Left forelimb (tissue), 1 donor: Measurements from ENCODE around the gene ATP13A5.

Source experiments
- DNase-seq: peaks from one replicate; pipeline ENCODE4 v3.0.0-alpha.2; 2018; ENCODE audit warnings: low spot score

ATP13A5 gene, protein sequence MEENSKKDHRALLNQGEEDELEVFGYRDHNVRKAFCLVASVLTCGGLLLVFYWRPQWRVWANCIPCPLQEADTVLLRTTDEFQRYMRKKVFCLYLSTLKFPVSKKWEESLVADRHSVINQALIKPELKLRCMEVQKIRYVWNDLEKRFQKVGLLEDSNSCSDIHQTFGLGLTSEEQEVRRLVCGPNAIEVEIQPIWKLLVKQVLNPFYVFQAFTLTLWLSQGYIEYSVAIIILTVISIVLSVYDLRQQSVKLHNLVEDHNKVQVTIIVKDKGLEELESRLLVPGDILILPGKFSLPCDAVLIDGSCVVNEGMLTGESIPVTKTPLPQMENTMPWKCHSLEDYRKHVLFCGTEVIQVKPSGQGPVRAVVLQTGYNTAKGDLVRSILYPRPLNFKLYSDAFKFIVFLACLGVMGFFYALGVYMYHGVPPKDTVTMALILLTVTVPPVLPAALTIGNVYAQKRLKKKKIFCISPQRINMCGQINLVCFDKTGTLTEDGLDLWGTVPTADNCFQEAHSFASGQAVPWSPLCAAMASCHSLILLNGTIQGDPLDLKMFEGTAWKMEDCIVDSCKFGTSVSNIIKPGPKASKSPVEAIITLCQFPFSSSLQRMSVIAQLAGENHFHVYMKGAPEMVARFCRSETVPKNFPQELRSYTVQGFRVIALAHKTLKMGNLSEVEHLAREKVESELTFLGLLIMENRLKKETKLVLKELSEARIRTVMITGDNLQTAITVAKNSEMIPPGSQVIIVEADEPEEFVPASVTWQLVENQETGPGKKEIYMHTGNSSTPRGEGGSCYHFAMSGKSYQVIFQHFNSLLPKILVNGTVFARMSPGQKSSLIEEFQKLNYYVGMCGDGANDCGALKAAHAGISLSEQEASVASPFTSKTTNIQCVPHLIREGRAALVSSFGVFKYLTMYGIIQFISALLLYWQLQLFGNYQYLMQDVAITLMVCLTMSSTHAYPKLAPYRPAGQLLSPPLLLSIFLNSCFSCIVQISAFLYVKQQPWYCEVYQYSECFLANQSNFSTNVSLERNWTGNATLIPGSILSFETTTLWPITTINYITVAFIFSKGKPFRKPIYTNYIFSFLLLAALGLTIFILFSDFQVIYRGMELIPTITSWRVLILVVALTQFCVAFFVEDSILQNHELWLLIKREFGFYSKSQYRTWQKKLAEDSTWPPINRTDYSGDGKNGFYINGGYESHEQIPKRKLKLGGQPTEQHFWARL

DNA sequence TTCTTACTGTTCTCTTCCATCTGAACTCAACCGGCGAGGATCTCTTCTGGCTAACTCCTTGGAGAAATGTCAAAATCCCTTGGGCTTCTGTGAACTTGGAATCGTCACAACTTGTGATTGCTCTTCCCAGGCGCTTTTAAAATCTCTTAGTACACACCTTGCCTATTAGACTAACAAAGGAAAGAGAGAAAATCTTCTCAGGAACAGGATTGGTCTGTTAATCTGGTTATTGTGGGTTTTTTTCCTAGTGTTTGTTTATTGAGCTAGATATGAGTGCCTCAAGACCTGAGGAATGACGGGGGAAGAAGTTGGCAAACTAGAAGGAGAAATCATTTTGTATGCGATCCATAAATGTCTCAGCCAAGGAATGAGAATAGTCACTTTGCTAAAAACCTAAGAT, at the start of gene ATP13A5:
TSS of gene ATP13A5 (minus strand) at position 48 of the 400 bp plus-strand sequence. CDS start at position 20, 28 bp downstream.
- no peak for DNase-seq

DNA sequence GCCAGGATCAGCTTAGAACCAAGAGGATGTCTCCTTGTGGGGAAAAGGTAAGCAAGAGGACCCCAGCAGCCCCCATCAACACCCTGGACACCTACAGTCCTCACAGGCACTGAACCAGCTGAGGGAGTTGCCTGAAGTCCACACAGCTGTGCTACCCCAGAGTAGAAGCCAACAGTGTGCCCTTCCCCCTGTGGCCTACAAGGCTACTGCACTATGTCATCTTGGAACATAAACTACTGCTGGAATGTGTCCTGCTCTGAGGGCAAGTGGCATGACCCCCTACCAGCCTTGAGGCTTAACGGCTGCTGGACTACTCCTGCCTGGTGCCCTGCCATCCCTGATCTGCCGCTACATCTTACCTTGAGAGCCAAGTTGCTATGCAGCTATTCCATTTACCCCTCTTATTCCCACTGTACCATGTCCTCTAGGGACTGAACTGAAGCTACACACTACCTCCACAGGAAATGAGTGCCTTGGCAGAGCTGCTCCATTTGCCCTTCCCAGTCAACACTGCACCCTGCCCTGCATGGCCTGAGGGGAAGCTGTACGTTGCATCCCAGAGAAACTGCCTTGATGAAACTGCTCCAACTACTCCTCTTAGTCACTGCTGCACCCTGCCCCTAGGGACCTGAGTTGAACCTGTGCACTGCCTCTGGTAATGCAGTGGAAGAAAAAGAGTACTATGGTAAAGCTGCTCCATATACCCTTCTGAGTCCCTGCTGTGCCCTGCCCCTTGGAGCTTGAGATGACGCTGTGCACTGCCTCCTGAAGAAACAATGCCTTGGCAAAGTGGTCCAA, 40.2 kb upstream of the ATP13A5 start:
- no peak for DNase-seq

DNA sequence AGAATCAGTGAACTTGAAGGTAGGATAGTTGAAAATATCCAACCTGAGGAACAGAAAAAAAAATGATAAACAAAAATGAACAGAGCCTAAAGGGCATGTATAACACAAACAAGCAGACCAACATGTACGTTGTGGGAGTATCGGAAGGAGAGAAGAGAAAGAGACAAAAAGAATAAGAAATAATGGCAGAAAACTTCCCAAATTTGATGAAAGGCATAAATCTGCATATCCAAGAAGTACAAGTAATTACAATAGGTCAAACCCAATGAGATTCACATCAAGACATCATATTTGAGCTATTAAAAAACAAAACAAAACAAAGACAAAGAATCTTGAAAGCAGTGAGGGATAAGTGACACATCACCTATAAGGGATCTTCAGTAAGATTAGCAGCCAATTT, 38.1 kb upstream of the ATP13A5 start:
- DNase-seq, result no peak

DNA sequence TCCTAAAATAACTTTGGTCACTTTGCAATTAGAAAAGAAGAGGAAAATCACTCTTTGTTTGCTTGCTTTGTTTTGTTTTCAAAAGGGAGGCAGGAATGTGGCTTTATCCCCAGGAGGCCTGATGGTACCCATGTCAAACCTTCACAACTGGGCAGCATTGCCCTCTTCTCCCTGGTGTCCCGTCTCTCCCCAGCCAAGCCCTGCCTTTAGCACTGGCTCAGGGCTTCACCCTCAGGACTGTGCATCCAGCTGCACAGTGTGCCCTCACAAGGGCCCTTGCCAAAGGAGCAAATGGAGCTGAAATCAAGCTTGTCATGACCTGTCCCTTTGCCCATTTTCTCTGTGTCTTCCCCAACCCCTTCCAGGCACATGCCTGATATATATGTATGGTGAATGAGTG, 29.1 kb upstream of the ATP13A5 start:
- DNase-seq, result no peak

DNA sequence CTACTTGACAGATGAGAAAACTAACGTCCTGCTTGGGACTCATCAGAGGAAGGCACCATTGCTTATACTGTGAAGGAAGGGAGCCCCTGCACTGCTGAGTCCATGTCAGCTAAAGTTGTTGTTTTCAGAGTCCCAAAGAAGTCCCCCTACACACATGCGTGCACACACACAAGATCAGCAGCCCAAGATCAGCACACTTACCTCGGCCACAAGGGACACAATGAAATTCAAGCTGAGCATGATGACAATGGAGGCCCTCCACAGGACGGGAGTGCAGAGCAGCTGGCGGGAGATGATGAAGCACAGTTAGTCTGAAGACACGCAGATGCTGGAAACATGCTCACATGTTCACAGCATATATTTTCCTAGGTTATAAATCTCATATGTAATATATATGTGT, 28.6 kb upstream of the ATP13A5 start:
- DNase-seq, result no peak

DNA sequence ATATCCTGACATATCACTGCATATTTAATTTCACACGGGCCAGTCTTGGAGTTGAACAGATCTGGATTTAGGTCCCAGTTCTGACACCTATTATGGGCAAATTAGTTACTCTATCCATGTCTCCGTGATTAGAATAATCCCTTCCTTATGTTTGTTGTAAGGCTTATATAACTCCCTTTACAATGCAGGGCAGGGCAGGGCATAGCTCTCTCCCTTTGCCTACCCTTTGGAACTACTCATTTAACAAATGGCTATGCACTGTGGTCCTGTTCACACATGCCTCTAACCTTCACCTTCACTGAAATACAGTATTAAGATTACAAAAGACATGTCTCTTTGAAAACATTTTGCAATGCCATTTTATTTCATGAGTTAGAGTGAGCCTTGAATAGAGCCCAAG, 24.8 kb upstream of the ATP13A5 start:
- DNase-seq, result no peak

DNA sequence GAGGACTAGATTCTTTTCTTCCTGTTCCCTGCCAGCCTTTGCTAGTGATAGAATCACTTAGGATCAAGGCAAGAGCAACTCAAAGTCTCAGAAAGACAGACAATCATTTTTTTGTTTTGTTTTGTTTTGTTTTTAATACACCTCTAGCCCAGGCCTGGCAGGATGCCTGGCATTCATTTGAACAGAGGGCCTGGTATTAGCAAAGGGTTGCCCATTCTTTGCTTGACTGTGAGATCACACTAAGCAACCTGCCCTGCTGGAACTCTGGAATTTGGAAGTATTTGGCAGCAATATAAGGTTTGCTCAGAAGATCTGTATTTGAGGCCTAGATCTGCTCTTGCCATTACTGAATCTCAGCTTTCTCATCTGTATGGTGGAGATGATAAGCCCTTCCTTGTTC, 21.8 kb upstream of the ATP13A5 start:
- no peak for DNase-seq

DNA sequence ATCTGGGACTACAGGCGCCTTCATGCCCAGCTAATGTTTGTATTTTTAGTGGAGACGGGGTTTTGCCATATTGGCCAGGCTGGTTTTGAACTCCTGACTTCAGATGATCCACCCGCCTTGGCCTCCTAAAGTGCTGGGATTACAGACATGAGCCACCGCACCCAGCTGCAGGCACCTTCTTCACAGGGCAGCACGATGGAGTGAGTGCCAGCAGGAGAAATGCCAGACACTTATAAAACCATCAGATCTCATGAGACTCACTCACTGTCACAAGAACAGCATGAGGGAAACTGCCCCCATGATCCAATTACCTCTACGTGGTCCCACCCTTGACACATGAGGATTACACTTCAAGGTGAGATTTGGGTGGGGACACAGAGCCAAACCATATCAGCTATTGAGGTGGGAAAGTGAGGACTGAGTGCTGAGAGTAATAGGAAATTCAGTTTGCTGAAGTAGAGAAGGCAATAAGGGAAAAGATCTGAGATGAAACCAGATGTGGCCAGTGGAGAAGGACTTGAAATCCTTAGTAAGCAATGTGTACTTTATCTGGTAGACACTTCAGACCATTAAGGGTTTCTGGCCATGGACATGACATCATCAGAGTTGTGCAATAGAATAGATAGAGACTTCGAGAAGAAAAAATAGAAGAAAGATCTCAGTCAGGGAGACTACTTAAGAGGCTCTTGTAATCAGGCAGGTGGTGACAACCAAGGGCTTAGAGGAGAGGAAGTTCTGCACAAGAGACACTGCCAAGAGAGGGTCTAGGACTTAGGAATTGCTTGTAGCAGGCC, 18.1 kb upstream of the ATP13A5 start:
- DNase-seq, result no peak

DNA sequence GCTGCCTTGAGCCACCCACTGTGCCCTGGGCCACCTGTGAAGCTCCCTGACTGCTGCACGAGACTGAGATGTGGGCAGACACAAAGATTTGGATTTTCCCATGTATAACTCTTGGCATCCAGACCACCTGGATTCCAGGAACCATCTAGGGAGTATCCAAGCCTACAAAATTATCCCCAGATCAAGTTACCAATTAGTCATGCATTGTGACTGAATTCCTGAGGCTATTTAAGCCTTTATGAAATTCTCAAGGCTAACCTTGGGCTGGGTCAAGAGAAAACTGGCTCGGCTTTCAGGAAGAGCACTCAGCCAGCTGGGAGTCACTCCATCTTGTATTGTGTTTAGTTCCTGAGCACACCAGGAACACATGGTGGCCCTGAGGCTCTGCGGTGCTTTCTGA, 13.3 kb upstream of the ATP13A5 start:
- DNase-seq, result no peak

DNA sequence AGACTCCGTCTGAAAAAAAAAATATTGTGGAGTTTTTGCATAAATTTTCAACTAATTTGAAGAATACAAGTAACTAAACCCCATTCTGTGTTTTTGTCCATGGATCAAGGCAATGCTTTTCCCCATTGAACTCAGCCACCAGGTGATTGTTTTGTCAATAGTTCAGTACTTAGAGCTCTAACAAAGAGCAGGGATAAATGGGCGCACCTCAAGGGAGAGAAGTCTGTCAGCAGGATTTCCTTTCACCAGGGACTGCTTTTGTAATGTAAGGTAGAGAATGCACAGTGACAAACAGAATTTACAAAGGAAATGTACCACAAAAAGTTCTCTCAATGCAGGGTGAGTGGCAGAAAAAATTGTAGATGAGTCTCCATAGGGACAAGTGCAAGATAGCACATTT, 10.8 kb upstream of the ATP13A5 start:
- no peak for DNase-seq

DNA sequence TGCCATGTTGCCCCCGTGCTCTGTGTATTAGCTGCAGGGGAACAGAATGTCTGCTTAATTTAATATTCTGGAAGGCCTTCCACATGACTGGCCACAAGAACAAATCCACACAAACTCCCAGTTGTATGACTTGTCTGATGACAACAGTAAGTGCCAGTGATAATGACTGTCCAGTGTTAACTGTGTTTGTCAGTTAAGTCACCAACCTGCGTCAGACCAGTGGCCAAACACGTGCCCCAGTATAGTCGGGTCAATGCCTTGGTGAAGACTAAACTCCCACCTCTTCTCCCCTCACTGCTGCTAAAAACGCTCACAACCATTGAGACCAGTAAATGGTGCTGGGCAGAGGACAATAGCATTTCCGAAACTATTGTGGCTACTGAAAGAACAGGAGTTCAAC, 9.8 kb upstream of the ATP13A5 start:
- DNase-seq, result no peak

DNA sequence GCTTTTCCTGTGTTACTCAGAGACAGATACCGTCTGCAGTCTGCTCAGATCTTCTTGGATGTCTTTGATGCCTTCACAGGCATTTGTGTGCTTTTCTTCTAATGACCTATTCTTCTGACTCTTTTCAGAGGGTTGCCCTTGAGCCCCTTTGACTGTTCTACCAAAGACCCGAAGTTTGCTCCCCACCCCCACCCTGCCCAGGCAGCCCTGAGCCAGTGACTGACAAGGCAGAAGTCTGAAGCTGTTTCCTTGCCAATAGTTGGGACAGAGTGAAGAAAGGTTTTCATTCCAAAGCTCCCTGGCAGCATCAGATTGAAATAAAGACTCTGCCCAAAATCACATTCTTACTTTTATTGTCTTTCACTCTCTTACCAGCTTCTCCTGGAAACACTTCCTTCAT, 9.0 kb upstream of the ATP13A5 start:
- no peak for DNase-seq

DNA sequence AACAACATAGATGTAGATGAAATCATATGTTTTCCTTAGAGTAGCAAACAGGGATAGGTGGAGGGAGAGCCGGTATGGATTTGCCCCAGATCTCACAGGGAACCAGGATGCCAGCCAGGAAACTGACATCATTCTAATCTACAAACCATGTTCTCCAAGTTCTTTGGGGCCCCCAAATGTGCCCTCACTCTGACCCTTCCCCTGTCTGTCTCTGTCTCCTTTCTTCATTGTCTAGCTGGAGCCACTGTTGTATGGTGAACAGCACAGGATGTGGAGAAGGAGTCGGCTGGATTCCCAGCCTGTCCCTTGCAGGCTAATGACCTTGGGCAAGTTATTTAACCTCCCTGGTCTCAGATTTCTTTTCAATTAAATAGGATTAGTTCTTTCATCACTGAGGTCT, 962 bp downstream of the ATP13A5 start:
- no peak for DNase-seq

DNA sequence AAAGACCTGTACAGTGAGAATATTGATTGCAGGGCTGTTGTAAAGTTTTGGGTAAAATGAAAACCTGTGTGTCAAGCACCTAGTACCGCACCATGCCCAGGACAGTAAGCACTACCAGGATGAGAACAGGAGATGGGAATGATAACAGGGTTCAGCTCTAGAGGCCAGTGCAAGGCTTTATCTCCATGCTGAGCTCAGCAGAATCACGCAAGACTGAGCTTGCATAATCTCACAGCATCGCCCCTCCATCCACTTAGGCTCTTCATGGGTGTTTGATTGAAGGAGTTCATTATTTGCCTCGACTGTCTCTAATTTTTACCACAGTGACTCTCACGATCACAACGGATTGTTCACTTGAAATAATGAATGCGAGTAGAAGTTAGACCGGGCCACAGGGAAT, 2.9 kb downstream of the ATP13A5 start:
- DNase-seq, result no peak

DNA sequence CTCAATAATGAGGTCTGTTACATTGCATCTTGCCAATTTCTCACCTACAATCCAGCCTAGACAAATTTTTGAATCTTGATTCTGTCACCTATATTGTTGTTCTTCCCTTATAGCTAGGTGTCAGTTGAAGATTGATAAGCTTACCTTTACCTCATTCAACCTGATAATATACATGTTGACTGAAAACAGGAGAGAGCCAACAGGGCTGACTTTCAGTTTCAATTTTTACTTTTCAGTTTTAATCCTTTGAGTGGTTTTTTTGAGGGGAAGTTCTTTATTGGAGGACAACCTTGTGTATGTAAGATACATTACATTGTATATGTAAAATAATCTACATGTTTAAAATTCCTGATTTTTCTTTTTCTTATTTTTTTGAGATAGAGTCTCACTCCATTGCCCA, 5.8 kb downstream of the ATP13A5 start:
- DNase-seq, result no peak

DNA sequence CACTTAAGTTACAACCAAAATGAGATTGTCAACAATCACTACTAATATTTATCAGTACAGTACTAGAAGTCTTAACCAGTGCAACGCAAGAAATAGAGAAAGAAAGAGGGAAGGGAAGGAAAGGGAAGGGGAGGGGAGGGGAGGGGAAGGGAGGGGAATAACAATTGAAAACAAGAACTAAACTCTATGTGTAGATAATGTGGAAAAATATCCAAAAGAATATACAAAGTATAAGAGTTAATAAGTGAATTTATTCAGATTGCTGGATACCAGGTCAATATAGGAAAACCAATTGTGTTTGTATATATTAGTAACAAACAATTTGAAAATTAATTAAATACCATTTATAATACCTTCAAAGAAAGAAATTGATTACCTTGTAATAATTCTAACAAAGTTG, 10.7 kb downstream of the ATP13A5 start:
- DNase-seq, result no peak

DNA sequence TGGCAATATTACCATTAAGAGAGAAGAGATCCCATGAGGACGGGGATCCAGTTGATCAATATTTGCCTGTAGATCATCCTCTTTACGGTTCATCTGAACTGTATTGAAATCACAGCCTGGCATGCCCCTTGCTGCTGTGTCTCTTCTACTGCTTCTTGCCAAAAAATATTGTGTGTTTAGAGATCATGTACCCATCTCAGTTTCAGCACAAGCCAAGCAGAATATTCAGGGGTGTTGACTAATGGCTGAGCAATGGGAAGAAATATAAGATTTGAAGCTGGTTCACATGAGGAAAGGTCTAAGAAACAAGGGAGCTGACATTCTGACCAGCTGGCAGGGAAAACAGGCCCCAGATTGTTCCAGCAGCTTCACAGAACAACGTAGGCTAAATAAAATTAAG, 21.3 kb downstream of the ATP13A5 start:
- no peak for DNase-seq

DNA sequence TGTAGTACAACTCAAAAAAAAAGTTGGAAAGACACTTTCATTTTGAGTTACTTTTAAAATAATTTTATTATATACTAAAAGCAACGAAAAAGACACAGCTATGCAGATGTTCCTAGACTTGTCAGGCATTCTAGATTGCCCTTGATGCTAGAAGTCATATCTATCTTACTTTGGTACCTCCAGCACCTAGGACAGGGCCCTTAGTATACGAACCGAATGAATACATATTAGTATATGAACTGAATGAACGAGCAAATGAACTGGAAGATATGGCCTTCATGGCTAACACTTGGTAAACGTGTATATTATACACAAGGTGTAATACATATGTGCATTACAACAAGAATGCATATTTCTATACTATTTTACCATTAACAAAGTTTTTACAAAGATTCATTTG, 24.1 kb downstream of the ATP13A5 start:
- DNase-seq, result no peak

DNA sequence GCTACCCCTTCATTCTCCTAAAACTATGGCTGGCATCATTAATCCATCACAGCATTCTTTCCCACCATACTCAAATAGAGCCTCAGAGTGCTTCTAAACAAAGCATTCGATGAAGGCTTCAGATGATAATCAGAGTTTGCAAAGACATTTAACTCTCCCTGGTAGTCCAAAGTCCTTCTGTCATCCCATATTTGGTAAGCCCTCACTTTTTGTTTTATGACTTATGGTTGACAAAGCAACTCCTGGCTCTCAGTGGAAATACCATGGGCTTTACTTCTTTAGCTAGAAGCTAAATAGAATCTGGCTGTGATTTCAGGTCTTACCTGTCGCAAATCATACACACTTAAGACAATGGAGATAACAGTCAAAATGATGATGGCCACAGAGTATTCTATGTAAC, 27.8 kb downstream of the ATP13A5 start:
- no peak for DNase-seq

DNA sequence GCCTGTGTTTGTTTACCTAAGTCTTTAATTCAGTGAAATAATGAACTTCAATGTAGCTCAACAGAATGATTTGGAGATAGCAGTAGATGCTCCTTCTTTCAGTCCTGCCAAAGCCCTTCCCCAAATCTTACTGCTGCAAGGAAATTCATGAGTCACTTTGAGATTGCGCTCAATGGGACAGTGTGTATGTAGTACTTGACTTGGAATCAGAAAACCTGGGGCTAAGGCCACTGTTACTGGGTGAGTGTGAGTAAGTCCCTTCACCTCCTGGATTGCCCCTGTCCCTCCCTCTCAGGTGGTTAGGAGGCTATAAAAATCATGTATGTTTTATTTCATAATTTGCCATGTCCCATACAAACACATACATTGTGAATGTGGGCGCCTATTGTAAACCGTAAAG, 29.9 kb downstream of the ATP13A5 start:
- DNase-seq, result no peak
